SIG-M5 treated with dmso at 0.1 percent for 504 hours (cell line): ENCODE measurements around the gene PDGFB.

Source experiments
- DNase-seq: peaks from one replicate; lab custom pipeline; 2025; ENCODE audit not compliant: unreplicated experiment; lab: John Stamatoyannopoulos, UW

Gene PDGFB

GRCh38 chr22:39244496-39245129 lies at the start of gene PDGFB:
PDGFB (minus strand) TSS chr22:39244982; CDS start chr22:39243963, 1,019 bp downstream.
- peak; percentile 50 for DNase-seq

GRCh38 chr22:39293766-39294368 lies 49.1 kb upstream of the PDGFB start:
- DNase-seq = no peak

GRCh38 chr22:39292561-39293074 lies 47.8 kb upstream of the PDGFB start:
- peak; percentile 73 for DNase-seq

GRCh38 chr22:39292031-39292462 lies 47.3 kb upstream of the PDGFB start:
- no peak for DNase-seq

- DNase-seq = no peak
Observed at GRCh38 chr22:39291523-39291922, 46.7 kb upstream of the PDGFB start.

- no peak for DNase-seq
Observed at GRCh38 chr22:39290724-39291161, 46.0 kb upstream of the PDGFB start.

- DNase-seq = no peak
Observed at GRCh38 chr22:39289975-39290720, 45.4 kb upstream of the PDGFB start.

- no peak for DNase-seq
Observed at GRCh38 chr22:39289533-39289932, 44.8 kb upstream of the PDGFB start.

- no peak for DNase-seq
Observed at GRCh38 chr22:39288135-39288898, 43.5 kb upstream of the PDGFB start.

- DNase-seq = peak; percentile 46
Observed at GRCh38 chr22:39287076-39287725, 42.4 kb upstream of the PDGFB start.

- no peak for DNase-seq
Observed at GRCh38 chr22:39284983-39285382, 40.2 kb upstream of the PDGFB start.

GRCh38 chr22:39284142-39284980 lies 39.6 kb upstream of the PDGFB start:
- no peak for DNase-seq

GRCh38 chr22:39283322-39284141 lies 38.8 kb upstream of the PDGFB start:
- DNase-seq = no peak

GRCh38 chr22:39282645-39283321 lies 38.0 kb upstream of the PDGFB start:
- DNase-seq = no peak

GRCh38 chr22:39281126-39281525 lies 36.3 kb upstream of the PDGFB start:
- DNase-seq = no peak

- DNase-seq = no peak
Observed at GRCh38 chr22:39280250-39280649, 35.5 kb upstream of the PDGFB start.

- DNase-seq = no peak
Observed at GRCh38 chr22:39279170-39279850, 34.5 kb upstream of the PDGFB start.

GRCh38 chr22:39278040-39278439 lies 33.3 kb upstream of the PDGFB start:
- no peak for DNase-seq
